Parathyroid adenoma (tissue), 2 donors: Measurements from ENCODE around the gene RPS19.

Source experiments
- H2AFZ ChIP-seq: fragments of 300-600 bp; sonication (generic); one replicate; pipeline ENCODE4 v1.7.0; 2017; ENCODE audit warnings: antibody characterized with exemption, mild to moderate bottlenecking
- H3K27ac ChIP-seq: fragments of 300-600 bp; sonication (generic); one replicate; pipeline ENCODE4 v1.7.0; 2017
- H3K27me3 ChIP-seq: fragments of 300-600 bp; sonication (generic); one replicate; pipeline ENCODE4 v1.7.0; 2017; ENCODE audit warnings: low read length; ENCODE audit not compliant: control insufficient read depth, insufficient read depth
- H3K36me3 ChIP-seq: fragments of 300-600 bp; sonication (generic); one replicate; pipeline ENCODE4 v1.7.0; 2017; ENCODE audit warnings: low read length; ENCODE audit not compliant: control insufficient read depth, insufficient read depth
- H3K4me1 ChIP-seq: fragments of 300-600 bp; sonication (generic); one replicate; pipeline ENCODE4 v1.7.0; 2017; ENCODE audit warnings: control low read depth
- H3K4me2 ChIP-seq: fragments of 300-600 bp; sonication (generic); one replicate; pipeline ENCODE4 v1.7.0; 2017; ENCODE audit warnings: low read length
- H3K4me3 ChIP-seq: fragments of 300-600 bp; sonication (generic); one replicate; pipeline ENCODE4 v1.7.0; 2017; ENCODE audit warnings: low read depth, low read length
- H3K79me2 ChIP-seq: fragments of 300-600 bp; sonication (generic); one replicate; pipeline ENCODE4 v1.7.0; 2017; ENCODE audit warnings: control low read depth
- H3K9ac ChIP-seq: fragments of 300-600 bp; sonication (generic); one replicate; pipeline ENCODE4 v1.7.0; 2017; ENCODE audit warnings: mild to moderate bottlenecking
- H3K9me3 ChIP-seq: fragments of 300-600 bp; sonication (generic); one replicate; pipeline ENCODE4 v1.7.0; 2017; ENCODE audit warnings: low read length; ENCODE audit not compliant: control insufficient read depth
- CTCF ChIP-seq: fragments of 300-600 bp; sonication (generic); IDR thresholded peaks from one replicate; pipeline ENCODE4 v1.7.0; 2017; ENCODE audit warnings: antibody characterized with exemption, mild to moderate bottlenecking
- donor health status: primary hyperparathyroidism.

RPS19 gene

GRCh38 chr19:41894350-41894749 lies 34.3 kb downstream of the RPS19 start:
- no peak for TF ChIP-seq CTCF
- Histone ChIP-seq H3K79me2 (no peaks in the 10 kb centered on the region), H3K36me3 (no peaks in the 10 kb centered on the region), H3K9ac (no peak overlapping the region), H2AFZ (no peak overlapping the region), H3K27me3 (no peaks in the 10 kb centered on the region), H3K4me1 (peaks cover 14% of the 10 kb centered on the region), H3K9me3 (no peaks in the 10 kb centered on the region), H3K4me2 (no peak overlapping the region), H3K4me3 (no peak overlapping the region), H3K27ac (no peak overlapping the region)

GRCh38 chr19:41895745-41896580 lies 35.9 kb downstream of the RPS19 start:
- H3K79me2 ChIP-seq: no peaks in the 10 kb centered on the region
- no peak overlapping the region for H3K4me3 ChIP-seq
- H3K4me2 ChIP-seq: no peak overlapping the region
- H3K27me3 ChIP-seq: no peaks in the 10 kb centered on the region
- no peak for TF ChIP-seq CTCF
- no peak overlapping the region for H2AFZ ChIP-seq
- H3K27ac ChIP-seq: no peak overlapping the region
- no peaks in the 10 kb centered on the region for H3K9me3 ChIP-seq
- no peaks in the 10 kb centered on the region for H3K36me3 ChIP-seq
- peaks cover 14% of the 10 kb centered on the region for H3K4me1 ChIP-seq
- H3K9ac ChIP-seq: no peak overlapping the region

- TF ChIP-seq CTCF: no peak
- H3K4me2 ChIP-seq: no peak overlapping the region
- no peaks in the 10 kb centered on the region for H3K79me2 ChIP-seq
- no peaks in the 10 kb centered on the region for H3K27me3 ChIP-seq
- no peak overlapping the region for H2AFZ ChIP-seq
- H3K9ac ChIP-seq: no peak overlapping the region
- H3K9me3 ChIP-seq: no peaks in the 10 kb centered on the region
- H3K36me3 ChIP-seq: no peaks in the 10 kb centered on the region
- H3K4me1 ChIP-seq: peaks cover 20% of the 10 kb centered on the region
- no peak overlapping the region for H3K4me3 ChIP-seq
- H3K27ac ChIP-seq: no peak overlapping the region
These were observed 36.5 kb downstream of the RPS19 start for GRCh38 chr19:41896581-41896942.

GRCh38 chr19:41897181-41897580 lies 37.1 kb downstream of the RPS19 start:
- Histone ChIP-seq H3K36me3 (no peaks in the 10 kb centered on the region), H3K27me3 (no peaks in the 10 kb centered on the region), H3K4me1 (peaks cover 26% of the 10 kb centered on the region), H3K4me2 (no peak overlapping the region), H3K9ac (no peak overlapping the region), H3K79me2 (no peaks in the 10 kb centered on the region), H3K9me3 (no peaks in the 10 kb centered on the region), H3K4me3 (no peak overlapping the region), H3K27ac (no peak overlapping the region), H2AFZ (no peak overlapping the region)
- TF ChIP-seq CTCF: no peak

- H3K27me3 ChIP-seq: no peaks in the 10 kb centered on the region
- no peaks in the 10 kb centered on the region for H3K36me3 ChIP-seq
- no peak overlapping the region for H2AFZ ChIP-seq
- no peak overlapping the region for H3K4me2 ChIP-seq
- H3K9me3 ChIP-seq: no peaks in the 10 kb centered on the region
- H3K79me2 ChIP-seq: no peaks in the 10 kb centered on the region
- H3K9ac ChIP-seq: no peak overlapping the region
- H3K4me3 ChIP-seq: no peak overlapping the region
- peaks cover 33% of the 10 kb centered on the region for H3K4me1 ChIP-seq
- no peak for TF ChIP-seq CTCF
- H3K27ac ChIP-seq: peak overlapping the region; percentile 65
These were observed 37.8 kb downstream of the RPS19 start for GRCh38 chr19:41897820-41898219.
